T-helper 2 cell (primary cell): ENCODE data around the gene SCYGR7.
"Not testable (repeated sequence)": the region's sequence is repeated elsewhere in the genome, so short reads cannot be mapped to it uniquely, and the experiment has no call there.

ENCODE experiments used
- DNase-seq, 5 experiments: peaks; one replicate each; pipeline versions ENCODE4 v3.0.0 to v3.0.0-alpha.2; 2012 to 2022
- total RNA-seq, 2 donors: gene quantifications; one replicate each; lab custom pipeline; 2026; lab: John Stamatoyannopoulos, UW

The SCYGR7 gene
- total RNA-seq = 0 reads per million in 2 donors

- DNase-seq = no peak
These were observed at the start of gene SCYGR7 for GRCh38 chr2:227728035-227728434. Gene SCYGR7 (plus strand): TSS chr2:227728335. CDS start chr2:227728335, 0 bp downstream.

GRCh38 chr2:227684258-227684657, 43.9 kb upstream of the SCYGR7 start:
- DNase-seq = no peak

- no peak for DNase-seq
These were observed 40.9 kb upstream of the SCYGR7 start for GRCh38 chr2:227687189-227687588.

- DNase-seq = no peak
These were observed 31.0 kb upstream of the SCYGR7 start for GRCh38 chr2:227696990-227697679.

GRCh38 chr2:227701556-227701955, 26.6 kb upstream of the SCYGR7 start:
- no peak for DNase-seq

GRCh38 chr2:227703280-227703732, 24.8 kb upstream of the SCYGR7 start:
- DNase-seq = no peak

- DNase-seq = no peak
These were observed 24.2 kb upstream of the SCYGR7 start for GRCh38 chr2:227703961-227704360.

- DNase-seq = no peak
These were observed 21.3 kb upstream of the SCYGR7 start for GRCh38 chr2:227706859-227707258.

- DNase-seq = no peak
These were observed 20.7 kb upstream of the SCYGR7 start for GRCh38 chr2:227707390-227707789.

GRCh38 chr2:227710986-227711385, 17.1 kb upstream of the SCYGR7 start:
- no peak for DNase-seq

- no peak for DNase-seq
These were observed 14.8 kb upstream of the SCYGR7 start for GRCh38 chr2:227713291-227713690.

- no peak for DNase-seq
These were observed 11.6 kb upstream of the SCYGR7 start for GRCh38 chr2:227716501-227716900.

GRCh38 chr2:227717687-227718567, 10.2 kb upstream of the SCYGR7 start, which contains the start of gene SLC19A3:
Gene SLC19A3 (minus strand): TSS chr2:227718028. CDS start chr2:227702318, 15,710 bp downstream.
- no peak for DNase-seq

GRCh38 chr2:227719641-227720040, 8.5 kb upstream of the SCYGR7 start:
- DNase-seq = no peak

- no peak for DNase-seq
These were observed 7.5 kb upstream of the SCYGR7 start for GRCh38 chr2:227720680-227721079.

GRCh38 chr2:227722821-227723220, 5.3 kb upstream of the SCYGR7 start:
- DNase-seq = not testable (repeated sequence)

GRCh38 chr2:227724394-227725039, 3.6 kb upstream of the SCYGR7 start, which contains the start of gene SCYGR6:
Gene SCYGR6 (minus strand): TSS chr2:227724757. CDS start chr2:227724757, 0 bp downstream.
- no peak for DNase-seq

GRCh38 chr2:227739351-227739750, 11.2 kb downstream of the SCYGR7 start:
- DNase-seq = no peak

- not testable (repeated sequence) for DNase-seq
These were observed 12.6 kb downstream of the SCYGR7 start for GRCh38 chr2:227740705-227741104.

- DNase-seq = no peak
These were observed 17.5 kb downstream of the SCYGR7 start, which contains the start of gene SCYGR8 for GRCh38 chr2:227745594-227745993. Gene SCYGR8 (plus strand): TSS chr2:227745894. CDS start chr2:227745894, 0 bp downstream.

GRCh38 chr2:227748079-227748478, 19.9 kb downstream of the SCYGR7 start:
- no peak for DNase-seq

- not testable (repeated sequence) for DNase-seq
These were observed 28.1 kb downstream of the SCYGR7 start for GRCh38 chr2:227756261-227756660.
